Choroid plexus epithelial cell (primary cell): ENCODE results near the gene CCDC40.

Source experiments
- DNase-seq: peaks from one replicate; pipeline ENCODE4 v3.0.0-alpha.2; 2010; ENCODE audit warnings: low read depth
- H3K4me3 ChIP-seq: 2 replicates; pipeline ENCODE4 v1.5.1; 2011; ENCODE audit warnings: low read depth, mild to moderate bottlenecking, control low read depth, low read length, moderate library complexity
- TF ChIP-seq, protein P1 (sequence below): conservative IDR thresholded peaks from 2 replicates; pipeline ENCODE4 v1.5.1; 2011; ENCODE audit warnings: low read depth, mild to moderate bottlenecking, control low read depth, inconsistent platforms, low read length, moderate library complexity

Gene CCDC40

DNA sequence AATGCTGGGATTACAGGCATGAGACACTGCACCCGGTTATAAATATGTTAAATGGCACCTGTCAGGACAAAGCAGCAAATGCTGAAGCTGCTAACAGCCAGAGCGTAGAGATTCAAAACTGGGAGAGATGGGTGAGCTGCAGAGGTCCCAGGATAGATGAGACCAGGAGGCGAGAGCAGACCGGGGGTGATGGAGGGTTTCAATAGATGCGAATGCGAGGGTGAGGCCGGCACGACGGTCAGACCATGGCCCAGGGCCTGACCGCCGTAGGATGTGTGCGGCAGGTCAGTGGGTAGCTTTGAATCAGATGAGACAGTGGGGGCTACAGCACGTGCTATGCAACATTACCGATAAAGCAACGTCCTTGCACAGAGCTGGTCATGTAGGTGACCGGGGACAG lies 14.3 kb downstream of the CCDC40 start:
- no peak overlapping the region for H3K4me3 ChIP-seq
- TF ChIP-seq, protein P1, sequence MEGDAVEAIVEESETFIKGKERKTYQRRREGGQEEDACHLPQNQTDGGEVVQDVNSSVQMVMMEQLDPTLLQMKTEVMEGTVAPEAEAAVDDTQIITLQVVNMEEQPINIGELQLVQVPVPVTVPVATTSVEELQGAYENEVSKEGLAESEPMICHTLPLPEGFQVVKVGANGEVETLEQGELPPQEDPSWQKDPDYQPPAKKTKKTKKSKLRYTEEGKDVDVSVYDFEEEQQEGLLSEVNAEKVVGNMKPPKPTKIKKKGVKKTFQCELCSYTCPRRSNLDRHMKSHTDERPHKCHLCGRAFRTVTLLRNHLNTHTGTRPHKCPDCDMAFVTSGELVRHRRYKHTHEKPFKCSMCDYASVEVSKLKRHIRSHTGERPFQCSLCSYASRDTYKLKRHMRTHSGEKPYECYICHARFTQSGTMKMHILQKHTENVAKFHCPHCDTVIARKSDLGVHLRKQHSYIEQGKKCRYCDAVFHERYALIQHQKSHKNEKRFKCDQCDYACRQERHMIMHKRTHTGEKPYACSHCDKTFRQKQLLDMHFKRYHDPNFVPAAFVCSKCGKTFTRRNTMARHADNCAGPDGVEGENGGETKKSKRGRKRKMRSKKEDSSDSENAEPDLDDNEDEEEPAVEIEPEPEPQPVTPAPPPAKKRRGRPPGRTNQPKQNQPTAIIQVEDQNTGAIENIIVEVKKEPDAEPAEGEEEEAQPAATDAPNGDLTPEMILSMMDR = no peak
- no peak for DNase-seq

DNA sequence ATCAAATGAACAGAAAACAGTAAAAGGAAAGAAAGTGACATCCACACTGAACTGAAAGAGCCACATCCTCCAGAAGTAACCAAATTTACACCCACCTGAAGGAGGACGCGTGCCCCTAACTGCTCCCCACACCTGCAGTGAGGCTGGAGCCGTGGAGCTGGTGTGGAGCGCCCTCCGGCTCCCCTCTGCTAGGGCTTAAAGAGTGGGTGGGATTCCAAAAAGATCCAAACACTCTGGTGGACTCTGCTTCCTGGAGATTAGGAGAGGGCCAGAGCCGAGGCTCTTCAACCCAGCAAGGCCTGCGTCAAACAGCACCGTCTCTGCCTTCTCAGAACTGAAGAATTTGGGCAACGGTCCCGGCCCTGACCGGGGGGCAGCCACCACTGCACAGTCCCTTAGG lies 15.2 kb downstream of the CCDC40 start:
- H3K4me3 ChIP-seq = no peak overlapping the region
- TF ChIP-seq, protein P1 = no peak
- DNase-seq = no peak

DNA sequence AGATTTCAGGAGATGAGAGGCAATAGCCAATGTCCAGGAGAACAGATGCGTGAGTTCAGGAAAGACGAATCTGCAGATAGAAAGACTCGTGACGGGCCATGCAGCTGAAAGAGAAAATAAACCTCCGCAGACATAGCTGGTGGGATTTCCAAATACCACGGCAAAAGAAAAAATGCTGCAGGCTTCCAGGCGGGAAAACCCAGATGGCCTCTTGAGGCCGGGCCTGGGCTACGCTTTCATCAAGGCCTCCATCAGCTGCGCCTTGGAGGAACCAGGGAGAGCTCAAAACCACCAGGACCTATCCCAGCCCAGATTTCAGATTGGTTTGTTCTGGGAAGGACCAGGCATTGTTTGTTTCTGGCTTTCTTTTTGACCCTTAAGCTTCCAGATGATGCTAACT lies 16.7 kb downstream of the CCDC40 start:
- TF ChIP-seq, protein P1 = no peak

DNA sequence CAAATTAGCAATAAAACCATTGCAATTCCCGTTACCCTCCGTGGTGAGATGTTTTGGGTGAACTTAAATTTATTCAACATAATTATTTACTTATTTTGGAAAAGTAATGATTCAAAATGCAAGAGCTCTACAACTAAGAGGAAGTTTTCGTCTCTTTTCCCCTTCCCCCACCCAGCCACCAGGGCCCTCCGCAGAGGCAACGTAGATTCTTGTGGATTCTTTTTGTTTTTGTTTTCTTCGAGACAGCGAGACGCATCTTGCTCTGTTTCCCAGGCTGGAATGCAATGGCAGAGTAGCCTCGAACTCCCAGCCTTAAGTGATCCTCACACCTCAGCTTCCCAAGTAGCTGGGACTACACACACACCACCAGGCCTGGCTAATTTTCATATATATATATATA lies 19.2 kb downstream of the CCDC40 start:
- TF ChIP-seq, protein P1 = no peak
- no peak for DNase-seq

More for the DNA sequence above, 16.7 kb downstream of the CCDC40 start:
- no peak for DNase-seq
- H3K4me3 ChIP-seq = no peak overlapping the region

DNA sequence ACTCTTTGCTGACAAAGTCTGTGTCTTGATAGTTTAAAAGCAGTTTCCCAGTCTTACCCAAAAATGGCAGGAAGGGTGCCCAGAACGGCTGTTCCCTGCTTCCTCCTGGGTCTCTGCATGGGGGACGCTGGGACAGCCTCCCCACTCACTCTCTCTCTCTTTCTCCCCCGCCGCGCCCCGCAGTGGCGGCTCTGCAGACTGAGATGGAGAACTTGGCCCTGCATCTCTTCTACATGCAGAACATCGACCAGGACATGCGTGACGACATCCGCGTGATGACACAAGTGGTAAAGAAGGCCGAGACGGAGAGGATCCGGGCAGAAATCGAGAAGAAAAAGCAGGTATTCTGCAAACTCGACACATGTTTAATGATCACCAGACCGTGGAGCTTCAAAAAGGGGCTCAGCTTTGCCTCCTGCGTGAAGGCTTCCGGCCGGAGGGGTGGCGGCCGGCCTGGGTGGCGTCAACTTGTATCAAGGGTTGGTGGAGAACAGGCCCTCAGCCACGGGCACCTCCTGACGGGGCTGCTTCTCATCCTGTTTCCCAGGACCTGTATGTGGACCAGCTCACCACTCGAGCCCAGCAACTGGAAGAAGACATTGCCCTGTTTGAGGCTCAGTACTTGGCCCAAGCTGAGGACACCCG lies 22.0 kb downstream of the CCDC40 start:
- no peak overlapping the region for H3K4me3 ChIP-seq
- DNase-seq = no peak
- TF ChIP-seq, protein P1 = no peak

More for the DNA sequence above, 19.2 kb downstream of the CCDC40 start:
- H3K4me3 ChIP-seq = no peak overlapping the region

DNA sequence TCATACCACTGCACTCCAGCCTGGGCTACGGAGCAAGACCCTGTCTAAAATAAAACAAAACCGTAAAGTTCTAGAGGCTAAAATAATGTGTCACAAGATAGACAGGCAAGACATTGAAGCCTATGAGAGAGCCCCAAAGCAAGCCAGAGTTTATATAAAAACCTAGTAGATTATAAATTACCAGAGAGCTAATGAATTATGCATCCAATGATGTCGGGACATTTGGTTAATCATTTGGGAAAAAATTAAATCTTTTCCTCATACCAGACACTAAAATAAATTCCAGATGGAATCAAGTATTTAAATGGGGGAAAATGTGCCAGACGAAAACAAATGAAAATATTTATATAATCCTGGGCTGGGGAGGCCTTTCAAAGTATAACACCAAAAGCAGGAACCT lies 24.2 kb downstream of the CCDC40 start:
- DNase-seq = no peak
- no peak overlapping the region for H3K4me3 ChIP-seq
- TF ChIP-seq, protein P1 = no peak

DNA sequence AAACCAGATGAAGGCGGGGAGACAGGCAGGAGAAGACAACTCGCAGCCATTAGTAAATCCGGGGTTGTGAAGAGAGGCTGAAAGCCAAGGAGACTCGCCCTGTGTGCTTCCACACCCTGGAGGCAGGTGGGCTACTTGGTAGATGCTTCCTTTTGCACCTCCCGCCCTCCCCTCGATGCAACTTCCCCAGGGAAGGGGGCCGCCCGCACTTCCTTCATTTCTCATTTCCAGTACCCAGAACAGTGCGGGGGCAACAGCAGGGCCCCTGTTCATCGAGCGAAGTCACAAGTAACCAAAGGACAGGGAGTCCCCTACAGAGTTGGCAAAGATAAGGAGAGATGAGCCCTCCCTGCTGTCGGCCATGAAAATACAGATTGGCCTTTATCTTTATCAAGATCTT lies 25.0 kb downstream of the CCDC40 start:
- TF ChIP-seq, protein P1 = no peak
- H3K4me3 ChIP-seq = no peak overlapping the region
- DNase-seq = no peak
